Mesenchymal stem cell (in vitro differentiated cells and primary cell): ENCODE data around the gene CHRNB1.

Source experiments
- DNase-seq: peaks from one replicate; pipeline ENCODE4 v3.0.0-alpha.2; 2013
- H2AFZ ChIP-seq: one replicate; pipeline ENCODE4 v1.6.1; 2013; ENCODE audit warnings: low read depth, mild to moderate bottlenecking, control low read depth, inconsistent platforms, low read length, moderate library complexity
- H2AK5ac ChIP-seq: 2 replicates; pipeline ENCODE4 v1.6.1; 2013; ENCODE audit warnings: low read length, moderate library complexity, mild to moderate bottlenecking, inconsistent platforms; ENCODE audit not compliant: severe bottlenecking
- H2BK120ac ChIP-seq: one replicate; pipeline ENCODE4 v1.6.1; 2013; ENCODE audit warnings: low read depth, mild to moderate bottlenecking, inconsistent platforms, low read length, moderate library complexity
- H2BK12ac ChIP-seq, 2 experiments: one replicate each; pipeline ENCODE4 v1.6.1; 2013; ENCODE audit warnings: inconsistent platforms in 2 of 2, low read length in 2 of 2, mild to moderate bottlenecking in 2 of 2, moderate library complexity in 2 of 2, control low read depth in 1 of 2
- H2BK15ac ChIP-seq: one replicate; pipeline ENCODE4 v1.6.1; 2013; ENCODE audit warnings: mild to moderate bottlenecking, low read depth, inconsistent platforms; ENCODE audit not compliant: poor library complexity, severe bottlenecking
- H2BK5ac ChIP-seq: 2 replicates; pipeline ENCODE4 v1.6.1; 2013; ENCODE audit warnings: low read depth, mild to moderate bottlenecking, low read length, control low read depth, inconsistent platforms; ENCODE audit not compliant: poor library complexity, severe bottlenecking
- H3K14ac ChIP-seq, 2 experiments: one replicate each; pipeline ENCODE4 v1.6.1; 2013; ENCODE audit warnings: inconsistent platforms in 2 of 2, low read length in 2 of 2, control low read depth in 1 of 2, mild to moderate bottlenecking in 1 of 2, moderate library complexity in 1 of 2
- H3K18ac ChIP-seq, 2 experiments: one replicate each; pipeline ENCODE4 v1.6.1; 2013; ENCODE audit warnings: inconsistent platforms in 2 of 2, low read length in 2 of 2, control low read depth in 1 of 2, low read depth in 1 of 2, mild to moderate bottlenecking in 1 of 2
- H3K23ac ChIP-seq, 2 experiments: one replicate each; pipeline ENCODE4 v1.6.1; 2013; ENCODE audit warnings: inconsistent platforms in 2 of 2, low read length in 2 of 2, mild to moderate bottlenecking in 2 of 2, moderate library complexity in 2 of 2, control low read depth in 1 of 2
- H3K27ac ChIP-seq: 2 replicates; pipeline ENCODE4 v1.5.1; 2013; ENCODE audit warnings: mild to moderate bottlenecking, moderate library complexity, low read length, control low read depth, inconsistent platforms; ENCODE audit not compliant: poor library complexity, severe bottlenecking
- H3K27me3 ChIP-seq, 2 experiments: 2 replicates each; pipeline versions ENCODE4 v1.6.1 to v1.7.0; 2013; ENCODE audit warnings: low read length in 2 of 2, mild to moderate bottlenecking in 2 of 2, moderate library complexity in 2 of 2, control low read depth in 1 of 2, inconsistent platforms in 1 of 2; ENCODE audit not compliant: control insufficient read depth in 1 of 2, insufficient read depth in 1 of 2
- H3K36me3 ChIP-seq, 2 experiments: 2 replicates each; pipeline versions ENCODE4 v1.6.1 to v1.7.0; 2013; ENCODE audit warnings: low read length in 2 of 2, control low read depth in 1 of 2, inconsistent platforms in 1 of 2, low read depth in 1 of 2, mild to moderate bottlenecking in 1 of 2; ENCODE audit not compliant: insufficient read depth in 2 of 2, control insufficient read depth in 1 of 2
- H3K4ac ChIP-seq, 2 experiments: one replicate each; pipeline ENCODE4 v1.6.1; 2013; ENCODE audit warnings: inconsistent platforms in 2 of 2, low read length in 2 of 2, mild to moderate bottlenecking in 2 of 2, moderate library complexity in 2 of 2, control low read depth in 1 of 2, low read depth in 1 of 2
- H3K4me1 ChIP-seq: 2 replicates; pipeline ENCODE4 v1.6.1; 2013; ENCODE audit warnings: low read depth, low read length, control low read depth; ENCODE audit not compliant: control insufficient read depth, insufficient read depth
- H3K4me2 ChIP-seq: 2 replicates; pipeline ENCODE4 v1.6.1; 2013; ENCODE audit warnings: low read length, mild to moderate bottlenecking, inconsistent platforms; ENCODE audit not compliant: poor library complexity, severe bottlenecking
- H3K4me3 ChIP-seq, 2 experiments: 2 replicates each; pipeline versions ENCODE4 v1.5.1 to v1.7.0; 2013; ENCODE audit warnings: low read length in 2 of 2, mild to moderate bottlenecking in 2 of 2, control low read depth in 1 of 2, low read depth in 1 of 2; ENCODE audit not compliant: insufficient read depth in 1 of 2
- H3K79me1 ChIP-seq: replicated peaks from 2 replicates; pipeline ENCODE4 v1.6.1; 2013; ENCODE audit warnings: mild to moderate bottlenecking, control low read depth, low read length, inconsistent platforms; ENCODE audit not compliant: poor library complexity, severe bottlenecking
- H3K9ac ChIP-seq: 2 replicates; pipeline ENCODE4 v1.7.0; 2013; ENCODE audit warnings: mild to moderate bottlenecking, low read length, moderate library complexity
- H3K9me3 ChIP-seq: 2 replicates; pipeline ENCODE4 v1.7.0; 2013; ENCODE audit warnings: mild to moderate bottlenecking, low read length; ENCODE audit not compliant: control insufficient read depth
- H4K8ac ChIP-seq: one replicate; pipeline ENCODE4 v1.6.1; 2013; ENCODE audit warnings: inconsistent platforms, mild to moderate bottlenecking, low read length, moderate library complexity
- H4K91ac ChIP-seq: one replicate; pipeline ENCODE4 v1.6.1; 2013; ENCODE audit warnings: mild to moderate bottlenecking, low read length, inconsistent platforms
- WGBS: methylation state at CpG from one replicate; pipeline ENCODE4 v1.1.7; 2013; ENCODE audit warnings: mixed read lengths; 5-methylcytosine and 5-hydroxymethylcytosine counted together

CHRNB1 gene

GRCh38 chr17:7425756-7426155 is 19.1 kb upstream of the CHRNB1 start:
- Histone ChIP-seq H3K23ac (peak overlapping the region in 1 of 2 experiments; percentile 26), H3K18ac (no peak overlapping the region), H3K4me3 (no peak overlapping the region), H3K9ac (no peak overlapping the region), H3K14ac (peak overlapping the region in 1 of 2 experiments; percentile 37), H4K91ac (no peak overlapping the region), H2AFZ (no peak overlapping the region), H3K4me1 (no peaks in the 10 kb centered on the region), H3K9me3 (no peaks in the 10 kb centered on the region), H2BK120ac (no peak overlapping the region), H3K27ac (no peak overlapping the region), H4K8ac (no peak overlapping the region), H2BK15ac (no peak overlapping the region), H2AK5ac (no peak overlapping the region), H2BK12ac (no peak overlapping the region), H3K4ac (no peak overlapping the region), H3K4me2 (no peak overlapping the region), H3K79me1 (no peaks in the 10 kb centered on the region), H2BK5ac (no peak overlapping the region), H3K36me3 (no peaks in the 10 kb centered on the region), H3K27me3 (peaks cover 0 to 8% of the 10 kb centered on the region in 2 experiments)
- DNase-seq = no peak
- WGBS = 86% methylated on average over 5 of the region's 8 CpGs

GRCh38 chr17:7426203-7426863 is 18.5 kb upstream of the CHRNB1 start:
- Histone ChIP-seq H3K79me1 (no peaks in the 10 kb centered on the region), H4K8ac (no peak overlapping the region)
- WGBS = 95% methylated on average over 33 of the region's 33 CpGs

GRCh38 chr17:7426896-7427489 is 17.9 kb upstream of the CHRNB1 start:
- no peak overlapping the region for H4K8ac ChIP-seq
- no peak overlapping the region for H2BK5ac ChIP-seq
- no peak overlapping the region for H2BK15ac ChIP-seq
- no peak overlapping the region for H3K9ac ChIP-seq
- H3K36me3 ChIP-seq = no peaks in the 10 kb centered on the region
- no peak overlapping the region for H3K14ac ChIP-seq
- no peaks in the 10 kb centered on the region for H3K79me1 ChIP-seq
- no peak overlapping the region for H3K27ac ChIP-seq
- peaks cover 0 to 8% of the 10 kb centered on the region in 2 experiments for H3K27me3 ChIP-seq
- no peaks in the 10 kb centered on the region for H3K9me3 ChIP-seq
- no peak overlapping the region for H2BK120ac ChIP-seq
- H3K4me2 ChIP-seq = no peak overlapping the region
- DNase-seq = no peak
- H2BK12ac ChIP-seq = no peak overlapping the region
- no peak overlapping the region for H2AFZ ChIP-seq
- H3K4me3 ChIP-seq = no peak overlapping the region
- H3K4ac ChIP-seq = no peak overlapping the region
- WGBS = 93% methylated on average over 29 of the region's 29 CpGs
- no peak overlapping the region for H3K23ac ChIP-seq
- no peaks in the 10 kb centered on the region for H3K4me1 ChIP-seq
- no peak overlapping the region for H2AK5ac ChIP-seq
- H4K91ac ChIP-seq = no peak overlapping the region
- no peak overlapping the region for H3K18ac ChIP-seq

More at GRCh38 chr17:7426203-7426863, 18.5 kb upstream of the CHRNB1 start:
- no peak overlapping the region for H2BK120ac ChIP-seq
- no peak for DNase-seq
- H3K27me3 ChIP-seq = peaks cover 0 to 8% of the 10 kb centered on the region in 2 experiments
- no peak overlapping the region for H3K23ac ChIP-seq
- H3K18ac ChIP-seq = no peak overlapping the region
- no peak overlapping the region for H3K9ac ChIP-seq
- H3K14ac ChIP-seq = no peak overlapping the region
- no peak overlapping the region for H2AFZ ChIP-seq
- no peak overlapping the region for H4K91ac ChIP-seq
- H3K9me3 ChIP-seq = no peaks in the 10 kb centered on the region
- no peaks in the 10 kb centered on the region for H3K36me3 ChIP-seq
- H2BK15ac ChIP-seq = no peak overlapping the region
- no peak overlapping the region for H2BK5ac ChIP-seq
- no peak overlapping the region for H3K4ac ChIP-seq
- H3K4me3 ChIP-seq = no peak overlapping the region
- no peak overlapping the region for H3K4me2 ChIP-seq
- no peak overlapping the region for H3K27ac ChIP-seq
- no peak overlapping the region for H2AK5ac ChIP-seq
- H3K4me1 ChIP-seq = no peaks in the 10 kb centered on the region
- no peak overlapping the region for H2BK12ac ChIP-seq

GRCh38 chr17:7427549-7427948 is 17.3 kb upstream of the CHRNB1 start:
- H2BK120ac ChIP-seq = no peak overlapping the region
- H3K9me3 ChIP-seq = no peaks in the 10 kb centered on the region
- no peak overlapping the region for H3K23ac ChIP-seq
- no peak overlapping the region for H3K4ac ChIP-seq
- no peak for DNase-seq
- no peak overlapping the region for H3K27ac ChIP-seq
- no peaks in the 10 kb centered on the region for H3K36me3 ChIP-seq
- H2BK15ac ChIP-seq = no peak overlapping the region
- no peak overlapping the region for H3K4me2 ChIP-seq
- H3K14ac ChIP-seq = no peak overlapping the region
- H3K79me1 ChIP-seq = no peaks in the 10 kb centered on the region
- no peak overlapping the region for H3K9ac ChIP-seq
- H2BK5ac ChIP-seq = no peak overlapping the region
- no peak overlapping the region for H2AFZ ChIP-seq
- no peak overlapping the region for H2BK12ac ChIP-seq
- no peak overlapping the region for H2AK5ac ChIP-seq
- no peak overlapping the region for H3K18ac ChIP-seq
- no peak overlapping the region for H4K8ac ChIP-seq
- H3K27me3 ChIP-seq = peaks cover 0 to 8% of the 10 kb centered on the region in 2 experiments
- 89% methylated on average over 5 of the region's 7 CpGs for WGBS
- no peak overlapping the region for H4K91ac ChIP-seq
- H3K4me1 ChIP-seq = no peaks in the 10 kb centered on the region
- H3K4me3 ChIP-seq = no peak overlapping the region
